Right ventricle myocardium inferior (tissue), 1 donor: Measurements from ENCODE around the gene MLPH. TPM values are rescaled to one million over a fixed set of nuclear protein-coding genes. Genes with fewer than 3 reads are reported as not detected.
A peak's percentile ranks its signal among the peaks of the same experiment; 100 is the strongest.

Experiments
- ATAC-seq: fragments of 200-7000 bp; cut with Tn5 transposase; one replicate; pipeline ENCODE4 v1.9.1; 2020; ENCODE audit warnings: mild to moderate bottlenecking, moderate library complexity
- DNase-seq: peaks from one replicate; pipeline ENCODE4 v3.0.0; 2021; ENCODE audit errors: missing footprints
- intact Hi-C: fragments of 100-400 bp; cut with DNase I; formaldehyde crosslinking; loops from one replicate; pipeline ENCODE4 v1.11.0; 2022
- total RNA-seq: library from RNA; stranded (reverse); fragmentation: NEBNext Ultra II Directional; extraction: Animal tissue kit (Norgen Biotek cat#: 25700); gene quantifications from one replicate; pipeline ENCODE4 v1.2.1, GENCODE V29; 2021
- donor health status: DM: no; HTN: yes; CAD: no; lungs with severe emphysema.

Gene MLPH
- total RNA-seq, 1 donor from 2014 or later: 79.0 TPM

GRCh38 chr2:237529452-237530402 lies 42.7 kb downstream of the MLPH start:
- intact Hi-C loops: no loop called here
- peak; percentile 45 for DNase-seq
- no peak for ATAC-seq

GRCh38 chr2:237530472-237531433 lies 43.7 kb downstream of the MLPH start:
- intact Hi-C loops: no loop called here
- peak; percentile 13 for DNase-seq
- no peak for ATAC-seq

DNA sequence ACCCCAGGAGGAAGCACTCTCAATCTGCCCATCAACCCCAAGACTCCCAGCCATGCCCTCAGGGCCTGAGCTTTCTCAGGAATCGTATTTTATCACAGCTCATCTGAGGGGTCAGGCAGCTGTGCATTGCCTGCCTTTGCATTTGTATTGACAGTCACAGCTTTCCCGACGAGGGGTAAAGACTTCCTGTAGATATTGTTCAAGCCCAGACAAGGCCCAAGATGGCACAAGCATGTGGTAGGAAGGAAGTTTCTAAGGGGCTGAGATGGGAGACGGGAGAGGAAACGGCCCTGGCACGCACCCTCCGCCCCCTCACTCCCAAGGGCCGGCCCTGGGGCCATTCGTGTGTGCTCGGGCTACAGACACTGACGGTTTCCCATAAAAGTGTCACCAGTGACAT lies 45.1 kb downstream of the MLPH start:
- ATAC-seq (no peak), DNase-seq (peak; percentile 41)
- intact Hi-C loops: no loop called here

DNA sequence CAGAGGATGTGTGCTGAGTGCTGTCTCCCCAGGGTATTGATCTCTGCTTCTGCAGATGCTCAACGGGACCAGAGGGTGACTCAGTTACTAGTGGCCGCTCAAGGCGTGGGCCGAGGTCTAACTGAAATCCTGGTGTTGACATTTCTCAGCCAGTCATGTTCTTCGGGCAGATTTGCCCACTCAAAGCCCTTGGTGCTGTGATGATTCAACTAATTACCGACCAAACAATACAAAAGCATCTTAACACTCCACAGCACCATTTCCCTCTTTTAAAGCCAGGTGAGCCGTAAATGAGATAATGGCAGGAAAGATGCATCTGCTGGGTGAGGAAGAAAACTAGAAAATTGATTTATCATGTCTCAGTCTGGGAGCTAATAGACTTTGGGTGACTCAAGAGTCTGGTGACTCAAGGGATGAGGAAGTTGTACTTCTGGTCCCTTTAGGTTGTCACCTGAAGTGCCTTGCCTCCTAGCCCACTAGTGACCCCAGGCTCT lies 46.7 kb downstream of the MLPH start:
- DNase-seq: no peak
- no peak for ATAC-seq
- intact Hi-C loops: no loop called here

GRCh38 chr2:237534380-237534779 lies 47.3 kb downstream of the MLPH start:
- intact Hi-C loops: no loop called here
- no peak for ATAC-seq
- DNase-seq: peak; percentile 9

DNA sequence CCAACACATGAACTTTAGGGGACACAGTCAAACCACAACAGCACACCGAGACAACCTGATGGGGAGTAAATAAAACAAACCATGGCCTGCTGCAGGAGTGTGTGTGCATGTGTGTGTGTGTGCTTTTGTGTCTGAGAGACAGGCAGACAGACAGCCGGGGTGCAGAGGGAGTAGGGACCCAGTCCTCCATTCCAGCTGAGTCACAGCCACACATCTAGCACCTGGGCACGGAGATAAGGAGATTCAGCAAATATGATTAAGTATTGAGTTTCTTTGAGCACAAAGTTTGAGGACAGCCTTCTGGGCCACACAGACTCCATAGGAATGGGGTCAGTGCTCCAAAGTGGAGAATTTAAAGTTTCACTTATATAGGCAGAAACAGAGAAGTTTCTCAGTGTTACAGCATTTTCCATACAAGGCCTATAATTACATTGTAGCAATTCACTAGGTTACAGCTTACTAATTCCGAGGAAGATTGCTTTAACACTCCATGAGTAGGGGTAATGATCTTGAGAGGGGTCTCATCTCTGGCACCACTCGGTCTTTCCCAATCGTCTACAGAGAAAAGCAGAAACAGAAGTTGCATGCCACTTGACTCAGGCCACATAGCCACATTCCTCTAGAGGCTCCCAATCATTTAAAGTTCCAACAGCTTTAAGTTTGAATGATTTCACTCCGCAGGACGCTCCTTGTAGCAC lies 48.5 kb downstream of the MLPH start:
- DNase-seq (no peak), ATAC-seq (no peak)
- intact Hi-C loops: no loop called here

GRCh38 chr2:237536083-237536415 lies 49.0 kb downstream of the MLPH start:
- DNase-seq (no peak), ATAC-seq (no peak)
- intact Hi-C loops: no loop called here

GRCh38 chr2:237536617-237537016 lies 49.6 kb downstream of the MLPH start:
- intact Hi-C loops: no loop called here
- no peak for ATAC-seq

DNA sequence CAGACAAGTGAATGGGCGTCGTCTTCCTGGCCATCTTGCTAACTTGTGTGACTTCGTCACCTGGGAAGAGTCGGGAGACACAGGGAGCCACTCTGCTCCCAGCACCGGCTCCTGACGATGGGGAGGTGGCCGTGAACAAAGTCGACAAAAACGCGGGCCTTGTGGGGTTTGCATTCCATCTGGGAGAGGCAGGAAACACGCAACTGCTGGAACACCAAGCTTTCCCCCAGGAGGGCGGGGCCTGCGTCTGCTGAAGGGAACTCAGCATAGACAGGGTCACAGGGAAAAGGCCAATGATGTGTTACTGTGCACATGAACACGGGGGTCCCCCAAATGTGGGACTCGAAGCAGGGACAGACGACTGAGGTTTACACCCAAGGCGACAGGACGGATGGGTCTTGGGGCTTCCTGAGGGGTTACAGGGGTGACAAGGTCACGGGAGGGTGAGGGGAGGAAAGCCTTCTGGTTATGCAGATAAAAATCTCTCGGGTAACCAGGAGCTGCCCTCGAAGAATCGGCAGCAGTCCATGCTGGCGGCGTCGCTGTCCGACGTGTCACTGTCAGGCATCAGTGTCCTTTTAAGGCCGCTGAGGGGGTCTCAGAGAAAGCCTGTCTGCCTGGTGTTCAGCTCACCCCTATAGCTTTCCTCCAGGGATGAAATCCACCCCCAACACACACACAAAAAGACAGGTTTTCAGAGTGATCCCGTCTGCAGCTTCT lies 51.1 kb downstream of the MLPH start:
- intact Hi-C loops: no loop called here
- no peak for ATAC-seq

More at GRCh38 chr2:237536617-237537016, 49.6 kb downstream of the MLPH start:
- no peak for DNase-seq

DNA sequence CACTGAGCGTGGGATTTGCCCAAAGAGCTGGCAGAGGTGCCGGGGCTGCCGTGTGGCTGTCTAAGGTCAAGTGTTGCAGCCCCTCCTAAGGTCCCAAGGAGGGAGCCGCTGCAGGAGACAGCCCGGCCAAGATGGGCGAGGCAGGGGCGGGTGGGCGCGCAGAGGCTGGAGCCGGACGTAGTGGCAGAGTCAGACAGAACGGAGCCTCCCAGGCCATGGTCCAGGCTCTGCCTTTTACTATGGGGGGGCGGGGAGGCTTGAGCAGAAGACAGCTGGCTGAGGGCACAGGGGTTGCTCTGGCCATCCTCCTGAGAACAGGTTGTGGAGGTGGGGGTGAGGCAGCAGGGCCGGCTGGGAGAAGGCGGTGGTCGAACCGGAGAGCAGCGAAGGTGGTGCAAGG lies 51.9 kb downstream of the MLPH start:
- ATAC-seq: no peak
- DNase-seq: no peak
- intact Hi-C loops: no loop called here

More for the DNA sequence above, 51.1 kb downstream of the MLPH start:
- no peak for DNase-seq

- peak; percentile 53 for ATAC-seq
- DNase-seq: no peak
- intact Hi-C loops: no loop called here
These were observed 52.6 kb downstream of the MLPH start for GRCh38 chr2:237539681-237540080.

GRCh38 chr2:237540223-237540775 lies 53.2 kb downstream of the MLPH start:
- ATAC-seq (peak; percentile 21), DNase-seq (no peak)
- intact Hi-C loops: no loop called here

- intact Hi-C loops: no loop called here
- no peak for DNase-seq
- peak; percentile 92 for ATAC-seq
These were observed 53.8 kb downstream of the MLPH start for GRCh38 chr2:237540823-237541222.

- ATAC-seq (no peak), DNase-seq (no peak)
- intact Hi-C loops: no loop called here
These were observed 54.2 kb downstream of the MLPH start for GRCh38 chr2:237541243-237541642.

- DNase-seq: no peak
- intact Hi-C loops: no loop called here
These were observed 55.1 kb downstream of the MLPH start for GRCh38 chr2:237542001-237542704.

GRCh38 chr2:237546040-237546875 lies 59.2 kb downstream of the MLPH start:
- no peak for ATAC-seq
- intact Hi-C loops: no loop called here
- no peak for DNase-seq

More at GRCh38 chr2:237542001-237542704, 55.1 kb downstream of the MLPH start:
- ATAC-seq: no peak
